Measurements from ENCODE around the gene KIF16B.

GRCh38 chr20:16296931-16297330 is 276.3 kb downstream of the KIF16B start:
- TF ChIP-seq EZH2 (IDR thresholded peaks at IDR 0.05) (no peak), CTCF (IDR thresholded peaks at IDR 0.05 in 2 of 3, conservative IDR thresholded peaks at IDR 0.05 in 1 of 3; ENCODE audit: borderline replicate concordance in 1 of 3, insufficient read depth in 1 of 3, low read depth in 2 of 3, low read length in 2 of 3) (no peak), POLR2A (IDR thresholded peaks at IDR 0.05; ENCODE audit: borderline replicate concordance, extremely low read depth, insufficient read depth, insufficient read length) (no peak), POLR2AphosphoS5 (IDR thresholded peaks at IDR 0.05; ENCODE audit: low read depth, low read length) (no peak), SP1 (IDR thresholded peaks at IDR 0.05; ENCODE audit: low read depth) (no peak)
